Progenitor cell of endocrine pancreas (in vitro differentiated cells): ENCODE measurements around the gene PRSS38. TPM values are rescaled to one million over a fixed set of nuclear protein-coding genes. Genes with fewer than 3 reads are reported as not detected.

Experiments
- DNase-seq: peaks from one replicate; pipeline ENCODE4 v3.0.0; 2021; ENCODE audit warnings: low spot score; ENCODE audit not compliant: unreplicated experiment
- H3K27ac Mint-ChIP-seq: 2 replicates; pipeline ENCODE4 v1.8.0; 2021; ENCODE audit warnings: mild to moderate bottlenecking, moderate library complexity, mixed read lengths
- H3K27me3 Mint-ChIP-seq: 2 replicates; pipeline ENCODE4 v1.8.0; 2021; ENCODE audit warnings: mixed read lengths
- H3K36me3 Mint-ChIP-seq: 2 replicates; pipeline ENCODE4 v1.8.0; 2022; ENCODE audit warnings: mixed read lengths; ENCODE audit not compliant: insufficient read depth
- H3K4me1 Mint-ChIP-seq: 2 replicates; pipeline ENCODE4 v1.8.0; 2021; ENCODE audit warnings: low read depth, mixed read lengths
- H3K4me3 Mint-ChIP-seq: 2 replicates; pipeline ENCODE4 v1.8.0; 2021; ENCODE audit warnings: low read depth, mild to moderate bottlenecking, moderate library complexity, mixed read lengths
- H3K9me3 Mint-ChIP-seq: 2 replicates; pipeline ENCODE4 v1.8.0; 2021; ENCODE audit warnings: low read depth, mixed read lengths
- total RNA-seq: library from RNA; stranded (reverse); gene quantifications from 2 replicates; pipeline ENCODE4 v1.2.1, GENCODE V29; 2021
- TF ChIP-seq, protein P1 (sequence below): fragments of 200-600 bp; sonication (generic); IDR thresholded peaks from one replicate; pipeline ENCODE4 v1.5.0; 2021; ENCODE audit warnings: antibody characterized with exemption, mild to moderate bottlenecking; ENCODE audit not compliant: unreplicated experiment

PRSS38 gene
- total RNA-seq, 1 donor from 2014 or later = not detected

DNA sequence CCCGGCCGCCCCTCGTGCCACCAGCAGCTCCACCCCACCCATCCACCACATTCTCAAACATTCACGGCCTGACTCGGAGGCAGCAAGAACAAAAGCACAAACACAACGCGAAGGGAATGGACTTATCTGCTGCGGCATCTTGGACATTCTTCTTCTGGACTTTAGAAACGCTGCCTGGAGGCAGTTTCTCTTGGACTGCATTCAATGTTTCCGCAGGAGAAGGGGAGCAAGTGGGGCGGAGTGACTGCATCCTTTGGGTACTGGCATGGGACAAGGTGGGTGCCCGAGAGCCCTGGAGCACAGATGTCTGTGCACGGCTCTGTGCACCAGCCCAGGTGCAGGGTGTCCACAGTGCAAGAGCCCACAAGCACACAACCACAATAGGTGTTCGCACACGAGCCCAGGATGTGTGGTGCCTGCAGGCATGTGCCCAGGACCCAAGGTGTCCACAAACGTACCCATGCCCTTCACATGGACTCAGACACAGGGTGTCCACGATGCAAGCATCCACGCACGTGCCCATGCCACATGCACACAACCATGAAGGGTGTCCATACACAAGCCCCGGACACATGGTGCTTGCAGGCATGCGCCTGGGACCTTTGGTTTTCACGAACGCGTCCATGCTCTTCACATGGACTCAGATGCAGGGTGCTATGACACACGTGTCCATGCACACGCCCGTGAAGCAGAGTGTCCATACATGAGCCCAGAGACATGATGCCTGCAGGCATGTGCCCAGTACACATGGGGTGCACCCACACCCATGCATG lies 78.7 kb downstream of the PRSS38 start:
- TF ChIP-seq, protein P1, sequence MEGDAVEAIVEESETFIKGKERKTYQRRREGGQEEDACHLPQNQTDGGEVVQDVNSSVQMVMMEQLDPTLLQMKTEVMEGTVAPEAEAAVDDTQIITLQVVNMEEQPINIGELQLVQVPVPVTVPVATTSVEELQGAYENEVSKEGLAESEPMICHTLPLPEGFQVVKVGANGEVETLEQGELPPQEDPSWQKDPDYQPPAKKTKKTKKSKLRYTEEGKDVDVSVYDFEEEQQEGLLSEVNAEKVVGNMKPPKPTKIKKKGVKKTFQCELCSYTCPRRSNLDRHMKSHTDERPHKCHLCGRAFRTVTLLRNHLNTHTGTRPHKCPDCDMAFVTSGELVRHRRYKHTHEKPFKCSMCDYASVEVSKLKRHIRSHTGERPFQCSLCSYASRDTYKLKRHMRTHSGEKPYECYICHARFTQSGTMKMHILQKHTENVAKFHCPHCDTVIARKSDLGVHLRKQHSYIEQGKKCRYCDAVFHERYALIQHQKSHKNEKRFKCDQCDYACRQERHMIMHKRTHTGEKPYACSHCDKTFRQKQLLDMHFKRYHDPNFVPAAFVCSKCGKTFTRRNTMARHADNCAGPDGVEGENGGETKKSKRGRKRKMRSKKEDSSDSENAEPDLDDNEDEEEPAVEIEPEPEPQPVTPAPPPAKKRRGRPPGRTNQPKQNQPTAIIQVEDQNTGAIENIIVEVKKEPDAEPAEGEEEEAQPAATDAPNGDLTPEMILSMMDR = no peak
- Mint-ChIP-seq H3K27me3 (peaks cover 4% of the 10 kb centered on the region), H3K36me3 (no peaks in the 10 kb centered on the region), H3K27ac (no peak overlapping the region), H3K4me1 (peaks cover 1% of the 10 kb centered on the region), H3K4me3 (no peak overlapping the region), H3K9me3 (no peaks in the 10 kb centered on the region)
- DNase-seq = peak; percentile 4

DNA sequence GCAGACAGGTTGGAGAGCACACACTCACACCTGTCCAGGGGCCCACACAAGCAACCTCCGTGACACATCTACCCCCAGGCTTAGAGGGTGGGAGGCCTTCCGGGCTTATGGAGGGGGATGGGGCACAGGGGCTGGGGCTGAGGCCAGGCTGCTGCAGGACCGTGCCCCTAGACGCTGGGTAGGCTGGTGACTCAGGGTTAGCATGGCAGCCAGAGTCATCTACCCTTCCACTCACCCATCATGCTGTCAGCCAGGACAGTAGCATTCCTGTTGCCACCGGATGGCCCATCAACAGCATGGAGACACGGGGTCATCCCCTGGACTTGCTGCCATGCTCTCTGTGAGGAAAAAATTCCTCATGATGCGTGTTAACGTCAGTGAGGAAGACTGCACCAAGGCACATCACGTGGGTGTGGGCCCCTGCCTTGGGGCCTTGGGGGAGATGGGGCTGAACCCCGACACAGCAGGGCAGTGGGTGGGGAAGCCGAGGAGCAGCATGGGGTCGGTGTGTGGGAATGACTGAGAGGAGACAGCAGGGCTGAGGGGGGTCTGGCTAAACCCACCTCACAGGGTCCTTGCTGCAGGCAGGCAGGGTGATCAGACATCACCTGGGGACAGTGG lies 79.5 kb downstream of the PRSS38 start:
- H3K27ac Mint-ChIP-seq = no peak overlapping the region
- H3K4me1 Mint-ChIP-seq = peaks cover 1% of the 10 kb centered on the region

More for the DNA sequence above, 79.5 kb downstream of the PRSS38 start:
- TF ChIP-seq, protein P1 = no peak
- Mint-ChIP-seq H3K36me3 (no peaks in the 10 kb centered on the region), H3K4me3 (no peak overlapping the region), H3K9me3 (no peaks in the 10 kb centered on the region), H3K27me3 (peaks cover 4% of the 10 kb centered on the region)
- no peak for DNase-seq

Other genes with a start within 250 kb of the PRSS38 start
- 20.7 and 26.4 TPM in 2 replicates for gene JMJD4, start 80.4 kb upstream of the PRSS38 start, total RNA-seq
- 38.8 and 39.6 TPM in 2 replicates for gene SNAP47, start 80.2 kb upstream of the PRSS38 start, total RNA-seq
- gene WNT9A, start 132.3 kb downstream of the PRSS38 start, total RNA-seq = 1.2 TPM in 2 replicates
- gene WNT3A, start 191.3 kb downstream of the PRSS38 start, total RNA-seq = not detected in 2 replicates